Astrocyte (in vitro differentiated cells and primary cell): Measurements from ENCODE around the gene DOCK10.

Source experiments
- EZH2 ChIP-seq: IDR thresholded peaks from 2 replicates; pipeline ENCODE4 v1.6.1; 2012; ENCODE audit warnings: mild to moderate bottlenecking, low read length, inconsistent platforms; ENCODE audit not compliant: insufficient read depth
- TF ChIP-seq, protein P1 (sequence below): IDR thresholded peaks from 2 replicates; pipeline ENCODE4 v1.5.1; 2011; ENCODE audit warnings: low read depth, mild to moderate bottlenecking, inconsistent platforms, low read length, moderate library complexity; ENCODE audit not compliant: insufficient read depth

DNA sequence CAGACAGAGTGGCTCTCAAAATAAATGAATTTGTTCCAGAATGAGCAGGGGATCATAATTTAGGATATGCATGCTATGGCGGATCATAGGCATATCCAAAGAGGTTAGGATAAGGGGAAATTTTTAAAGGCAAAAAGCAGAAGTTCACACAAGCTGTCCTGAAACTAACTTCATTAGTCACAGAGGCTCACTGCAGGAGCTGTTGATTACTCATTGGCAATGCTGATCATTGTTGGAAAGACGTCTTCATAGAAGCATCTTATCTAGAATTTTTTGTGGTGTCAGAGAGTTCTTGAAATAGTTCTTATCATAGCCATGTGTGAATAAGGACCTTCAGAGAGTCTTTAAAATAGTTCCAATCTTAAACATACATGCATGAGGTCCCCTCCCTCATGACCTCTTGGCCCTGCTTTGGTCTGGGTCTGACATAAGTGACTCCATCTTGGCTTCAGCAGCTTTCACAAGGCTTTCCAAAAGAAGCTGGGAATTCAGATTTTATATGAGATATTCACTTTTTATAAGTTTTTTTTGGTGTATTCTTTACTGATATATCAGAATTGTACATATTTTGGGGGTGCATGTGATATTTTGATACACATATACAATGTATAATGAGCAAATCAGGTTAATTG is 318.6 kb downstream of the DOCK10 start:
- TF ChIP-seq, protein P1, sequence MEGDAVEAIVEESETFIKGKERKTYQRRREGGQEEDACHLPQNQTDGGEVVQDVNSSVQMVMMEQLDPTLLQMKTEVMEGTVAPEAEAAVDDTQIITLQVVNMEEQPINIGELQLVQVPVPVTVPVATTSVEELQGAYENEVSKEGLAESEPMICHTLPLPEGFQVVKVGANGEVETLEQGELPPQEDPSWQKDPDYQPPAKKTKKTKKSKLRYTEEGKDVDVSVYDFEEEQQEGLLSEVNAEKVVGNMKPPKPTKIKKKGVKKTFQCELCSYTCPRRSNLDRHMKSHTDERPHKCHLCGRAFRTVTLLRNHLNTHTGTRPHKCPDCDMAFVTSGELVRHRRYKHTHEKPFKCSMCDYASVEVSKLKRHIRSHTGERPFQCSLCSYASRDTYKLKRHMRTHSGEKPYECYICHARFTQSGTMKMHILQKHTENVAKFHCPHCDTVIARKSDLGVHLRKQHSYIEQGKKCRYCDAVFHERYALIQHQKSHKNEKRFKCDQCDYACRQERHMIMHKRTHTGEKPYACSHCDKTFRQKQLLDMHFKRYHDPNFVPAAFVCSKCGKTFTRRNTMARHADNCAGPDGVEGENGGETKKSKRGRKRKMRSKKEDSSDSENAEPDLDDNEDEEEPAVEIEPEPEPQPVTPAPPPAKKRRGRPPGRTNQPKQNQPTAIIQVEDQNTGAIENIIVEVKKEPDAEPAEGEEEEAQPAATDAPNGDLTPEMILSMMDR = no peak
- no peak for TF ChIP-seq EZH2
